GM12878 (cell line): ENCODE results near the gene EDNRA. TPM values are rescaled to one million over a fixed set of nuclear protein-coding genes. Genes with fewer than 3 reads are reported as not detected.
A peak's percentile ranks its signal among the peaks of the same experiment; 100 is the strongest.

Source experiments
- ATF7 ChIP-seq: fragments of 450-650 bp; IDR thresholded peaks from 2 replicates; pipeline ENCODE4 v1.6.1; 2016; ENCODE audit warnings: low read depth, mild to moderate bottlenecking
- BCL11A ChIP-seq: IDR thresholded peaks from 2 replicates; pipeline ENCODE4 v1.6.1; 2011; ENCODE audit warnings: low read depth, low read length
- CHD1 ChIP-seq: IDR thresholded peaks from 2 replicates; pipeline ENCODE4 v1.6.1; 2012; ENCODE audit warnings: low read depth, low read length, improper control_type of control experiment
- CREM ChIP-seq: IDR thresholded peaks from 2 replicates; pipeline ENCODE4 v1.6.1; 2014; ENCODE audit warnings: antibody characterized with exemption, low read depth
- FOXM1 ChIP-seq: IDR thresholded peaks from 2 replicates; pipeline ENCODE4 v1.6.1; 2012; ENCODE audit warnings: low read depth, mild to moderate bottlenecking, inconsistent platforms, low read length, moderate library complexity
- IRF4 ChIP-seq: IDR thresholded peaks from 2 replicates; pipeline ENCODE4 v1.6.1; 2011; ENCODE audit warnings: low read depth, low read length
- PAX8 ChIP-seq: fragments of 450-650 bp; IDR thresholded peaks from 2 replicates; pipeline ENCODE4 v1.6.1; 2017; ENCODE audit warnings: mild to moderate bottlenecking, moderate library complexity
- RAD21 ChIP-seq: IDR thresholded peaks from 2 replicates; pipeline ENCODE4 v1.6.1; 2011; ENCODE audit warnings: mild to moderate bottlenecking, low read depth, low read length, moderate library complexity; ENCODE audit not compliant: insufficient read depth
- RUNX3 ChIP-seq: IDR thresholded peaks from 2 replicates; pipeline ENCODE4 v1.6.1; 2012; ENCODE audit warnings: low read length, inconsistent platforms
- TCF7 ChIP-seq: IDR thresholded peaks from 2 replicates; pipeline ENCODE4 v1.6.1; 2014; ENCODE audit warnings: antibody characterized with exemption, borderline replicate concordance
- ZBTB33 ChIP-seq: fragments of 450-650 bp; IDR thresholded peaks from 2 replicates; pipeline ENCODE4 v1.6.1; 2017; ENCODE audit warnings: mild to moderate bottlenecking
- polyA plus RNA-seq, 11 experiments: library from polyadenylated mRNA; depleted of rRNA in 4 of 11; unstranded in 6 of 11; stranded (reverse) in 5 of 11; fragments of >200 nt; fragmentation: Nextera tagmentation in 4 of 11; fragmentation: Illumina TruSeq in 1 of 11; extraction: Ambion mirVana in 4 of 11; extraction: Trizol in 1 of 11; gene quantifications; 1 replicate in 1 of 11; 2 replicates in 10 of 11; pipeline versions ENCODE4 v1.2.1 to v1.2.3, GENCODE V29; 2011 to 2016; ENCODE audit warnings: inconsistent platforms in 2 of 11, missing spikeins in 2 of 11, low read depth in 1 of 11
- total RNA-seq, 4 experiments: library from RNA; depleted of rRNA in 3 of 4; stranded (reverse); fragments of >200 nt in 3 of 4; fragmentation: Illumina TruSeq in 1 of 4; extraction: Trizol in 1 of 4; gene quantifications; 2 replicates each; pipeline versions ENCODE4 v1.2.1 to v1.2.3, GENCODE V29; 2013 to 2021
- TF ChIP-seq, protein P1 (sequence below): IDR thresholded peaks from 2 replicates; pipeline ENCODE4 v1.6.1; 2011; ENCODE audit warnings: low read depth, low read length, improper control_type of control experiment, borderline replicate concordance
- TF ChIP-seq, protein P2 (sequence below): fragments of 450-650 bp; formaldehyde crosslinking; IDR thresholded peaks from 2 replicates; pipeline ENCODE4 v1.4.0; 2020; ENCODE audit warnings: mild to moderate bottlenecking, moderate library complexity

EDNRA gene
- total and polyA plus RNA-seq, 10 of the 15 experiments (the other 5 are each of a cell fraction or from before 2014, with no cell fraction given) = 0.01 to 0.32 (median 0.13) TPM

DNA sequence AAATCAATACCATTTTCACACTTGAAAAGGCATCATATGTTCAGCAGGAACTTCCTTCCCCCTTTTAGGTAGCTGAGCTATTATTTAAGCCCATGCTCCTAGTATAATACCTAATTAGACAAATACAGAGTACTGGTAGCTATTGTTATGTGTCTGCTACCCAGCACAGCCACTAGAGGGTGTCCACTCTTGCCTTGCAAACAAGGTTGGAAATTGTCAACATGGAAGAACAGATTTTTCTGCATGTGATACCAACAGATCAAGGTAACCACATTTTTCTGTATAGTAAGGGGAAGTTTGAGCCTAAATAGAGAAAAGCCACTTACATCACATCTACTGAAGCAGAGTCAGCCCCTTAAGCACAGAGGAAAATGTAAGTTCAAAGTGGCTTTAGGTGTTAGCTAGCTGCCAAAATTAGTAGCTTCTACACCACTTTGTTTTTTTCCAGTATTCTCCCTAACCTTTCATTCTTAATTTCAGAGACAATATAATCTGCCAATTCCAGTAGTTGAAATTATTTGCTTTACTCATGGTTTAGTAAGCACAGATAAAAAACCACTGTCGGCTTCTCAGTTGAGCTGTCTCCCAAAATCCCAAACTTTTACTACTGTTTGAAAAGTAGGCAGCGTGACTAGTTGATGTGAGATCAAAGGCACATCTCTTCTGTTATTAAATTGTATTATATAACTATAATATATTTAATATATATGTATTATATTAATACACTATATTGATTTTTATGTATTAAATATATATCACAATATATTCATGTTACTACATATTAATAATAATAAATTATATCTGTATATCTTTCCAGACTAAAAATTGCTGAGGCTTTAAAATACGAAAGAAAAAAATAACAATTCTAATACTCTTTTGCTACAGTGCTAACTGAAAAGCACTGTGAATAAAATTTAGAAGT, 38.2 kb downstream of the EDNRA start (continued):
- TF ChIP-seq, protein P1, sequence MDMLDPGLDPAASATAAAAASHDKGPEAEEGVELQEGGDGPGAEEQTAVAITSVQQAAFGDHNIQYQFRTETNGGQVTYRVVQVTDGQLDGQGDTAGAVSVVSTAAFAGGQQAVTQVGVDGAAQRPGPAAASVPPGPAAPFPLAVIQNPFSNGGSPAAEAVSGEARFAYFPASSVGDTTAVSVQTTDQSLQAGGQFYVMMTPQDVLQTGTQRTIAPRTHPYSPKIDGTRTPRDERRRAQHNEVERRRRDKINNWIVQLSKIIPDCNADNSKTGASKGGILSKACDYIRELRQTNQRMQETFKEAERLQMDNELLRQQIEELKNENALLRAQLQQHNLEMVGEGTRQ = no peak
- TF ChIP-seq RAD21 (peak; percentile 94), PAX8 (no peak), BCL11A (no peak), RUNX3 (peak; percentile 86), FOXM1 (peak; percentile 33; the same call in 1 of the 2 replicates), ZBTB33 (no peak), CHD1 (no peak), TCF7 (peak; percentile 43; the same call in 1 of the 2 replicates), CREM (0 out of 2 replicates have a peak, but pooled peaks have one; percentile 36), ATF7 (0 out of 2 replicates have a peak, but pooled peaks have one; percentile 19), IRF4 (no peak)
- TF ChIP-seq, protein P2, sequence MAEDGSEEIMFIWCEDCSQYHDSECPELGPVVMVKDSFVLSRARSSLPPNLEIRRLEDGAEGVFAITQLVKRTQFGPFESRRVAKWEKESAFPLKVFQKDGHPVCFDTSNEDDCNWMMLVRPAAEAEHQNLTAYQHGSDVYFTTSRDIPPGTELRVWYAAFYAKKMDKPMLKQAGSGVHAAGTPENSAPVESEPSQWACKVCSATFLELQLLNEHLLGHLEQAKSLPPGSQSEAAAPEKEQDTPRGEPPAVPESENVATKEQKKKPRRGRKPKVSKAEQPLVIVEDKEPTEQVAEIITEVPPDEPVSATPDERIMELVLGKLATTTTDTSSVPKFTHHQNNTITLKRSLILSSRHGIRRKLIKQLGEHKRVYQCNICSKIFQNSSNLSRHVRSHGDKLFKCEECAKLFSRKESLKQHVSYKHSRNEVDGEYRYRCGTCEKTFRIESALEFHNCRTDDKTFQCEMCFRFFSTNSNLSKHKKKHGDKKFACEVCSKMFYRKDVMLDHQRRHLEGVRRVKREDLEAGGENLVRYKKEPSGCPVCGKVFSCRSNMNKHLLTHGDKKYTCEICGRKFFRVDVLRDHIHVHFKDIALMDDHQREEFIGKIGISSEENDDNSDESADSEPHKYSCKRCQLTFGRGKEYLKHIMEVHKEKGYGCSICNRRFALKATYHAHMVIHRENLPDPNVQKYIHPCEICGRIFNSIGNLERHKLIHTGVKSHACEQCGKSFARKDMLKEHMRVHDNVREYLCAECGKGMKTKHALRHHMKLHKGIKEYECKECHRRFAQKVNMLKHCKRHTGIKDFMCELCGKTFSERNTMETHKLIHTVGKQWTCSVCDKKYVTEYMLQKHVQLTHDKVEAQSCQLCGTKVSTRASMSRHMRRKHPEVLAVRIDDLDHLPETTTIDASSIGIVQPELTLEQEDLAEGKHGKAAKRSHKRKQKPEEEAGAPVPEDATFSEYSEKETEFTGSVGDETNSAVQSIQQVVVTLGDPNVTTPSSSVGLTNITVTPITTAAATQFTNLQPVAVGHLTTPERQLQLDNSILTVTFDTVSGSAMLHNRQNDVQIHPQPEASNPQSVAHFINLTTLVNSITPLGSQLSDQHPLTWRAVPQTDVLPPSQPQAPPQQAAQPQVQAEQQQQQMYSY (CRISPR knock-in tag) = no peak
